ENCODE data around the gene ZFHX2. TPM values are rescaled to one million over a fixed set of nuclear protein-coding genes. Genes with fewer than 3 reads are reported as not detected.

The ZFHX2 gene
- total RNA-seq, 1 experiment from 2014 or later, result 3.7 TPM

GRCh38 chr14:23555882-23556699 is 4.5 kb upstream of the ZFHX2 start, which contains the start of gene THTPA:
TSS of gene THTPA (plus strand) at chr14:23556271. CDS start at chr14:23556758, 487 bp downstream.
- TF ChIP-seq CTCF (IDR thresholded peaks at IDR 0.05; ENCODE audit: unreplicated experiment), result no peak
- H3K4me3 Mint-ChIP-seq (ENCODE audit: low read depth, unreplicated experiment), result peak within 1 kb of the TSS; percentile 89
- no peaks in the 10 kb centered on the region for H3K9me3 Mint-ChIP-seq (ENCODE audit: low read depth, unreplicated experiment)
- H3K4me1 Mint-ChIP-seq (ENCODE audit: low read depth, unreplicated experiment), result peaks cover 30% of the 10 kb centered on the region
- peaks cover 39% of the 10 kb centered on the region for H3K36me3 Mint-ChIP-seq (ENCODE audit: insufficient read depth, unreplicated experiment)
- CTCF ChIA-PET, result interaction anchor here (0.6 to 0.8 kb wide), 2 partner anchors 9 to 78 kb away, joined by 3 to 4 read pairs; no protein-coding TSS in a partner anchor
- BruUV-seq (replicated peaks), result TSS peak; percentile 64
- no peaks in the 10 kb centered on the region for H3K27me3 Mint-ChIP-seq (ENCODE audit: unreplicated experiment)
- intact Hi-C loops (cut with micrococcal nuclease; ENCODE audit: unreplicated experiment), result loop anchor here (10.0 kb wide), 1 partner anchor 231 kb away; the partner anchor contains the start of gene PABPN1
- peak; percentile 89 for DNase-seq
- peak within 1 kb of the TSS; percentile 92 for H3K27ac Mint-ChIP-seq (ENCODE audit: unreplicated experiment)

- peaks cover 33% of the 10 kb centered on the region for H3K36me3 Mint-ChIP-seq (ENCODE audit: insufficient read depth, unreplicated experiment)
- H3K4me1 Mint-ChIP-seq (ENCODE audit: low read depth, unreplicated experiment), result peaks cover 30% of the 10 kb centered on the region
- no peaks in the 10 kb centered on the region for H3K9me3 Mint-ChIP-seq (ENCODE audit: low read depth, unreplicated experiment)
- no peak for TF ChIP-seq CTCF (IDR thresholded peaks at IDR 0.05; ENCODE audit: unreplicated experiment)
- peak overlapping the region; percentile 89 for H3K4me3 Mint-ChIP-seq (ENCODE audit: low read depth, unreplicated experiment)
- CTCF ChIA-PET, result interaction anchor here (0.6 kb wide), 1 partner anchor 9 kb away, joined by 3 read pairs; no protein-coding TSS in a partner anchor
- peak overlapping the region; percentile 92 for H3K27ac Mint-ChIP-seq (ENCODE audit: unreplicated experiment)
- DNase-seq, result no peak
- no TSS peak for BruUV-seq (replicated peaks)
- no peaks in the 10 kb centered on the region for H3K27me3 Mint-ChIP-seq (ENCODE audit: unreplicated experiment)
- intact Hi-C loops (cut with micrococcal nuclease; ENCODE audit: unreplicated experiment), result loop anchor here (10.0 kb wide), 1 partner anchor 231 kb away; the partner anchor contains the start of gene PABPN1
Observed at GRCh38 chr14:23555533-23555881, 3.9 kb upstream of the ZFHX2 start.

GRCh38 chr14:23550812-23551265 is 726 bp downstream of the ZFHX2 start:
- no peaks in the 10 kb centered on the region for H3K9me3 Mint-ChIP-seq (ENCODE audit: low read depth, unreplicated experiment)
- peaks cover 2% of the 10 kb centered on the region for H3K27me3 Mint-ChIP-seq (ENCODE audit: unreplicated experiment)
- CTCF ChIA-PET, result interaction anchor here (0.6 kb wide), 1 partner anchor 363 kb away, joined by 3 read pairs; no protein-coding TSS in a partner anchor
- H3K36me3 Mint-ChIP-seq (ENCODE audit: insufficient read depth, unreplicated experiment), result peaks cover 4% of the 10 kb centered on the region
- peaks cover 16% of the 10 kb centered on the region for H3K4me1 Mint-ChIP-seq (ENCODE audit: low read depth, unreplicated experiment)
- BruUV-seq (replicated peaks), result no TSS peak
- no peak overlapping the region for H3K27ac Mint-ChIP-seq (ENCODE audit: unreplicated experiment)
- DNase-seq, result no peak
- no peak for TF ChIP-seq CTCF (IDR thresholded peaks at IDR 0.05; ENCODE audit: unreplicated experiment)
- intact Hi-C loops (cut with micrococcal nuclease; ENCODE audit: unreplicated experiment), result loop anchor here (10.0 kb wide), 1 partner anchor 226 kb away; the partner anchor contains the start of gene PABPN1
- no peak overlapping the region for H3K4me3 Mint-ChIP-seq (ENCODE audit: low read depth, unreplicated experiment)

- Mint-ChIP-seq H3K27ac (ENCODE audit: unreplicated experiment) (no peak overlapping the region), H3K36me3 (ENCODE audit: insufficient read depth, unreplicated experiment) (no peaks in the 10 kb centered on the region), H3K4me3 (ENCODE audit: low read depth, unreplicated experiment) (no peak overlapping the region), H3K27me3 (ENCODE audit: unreplicated experiment) (peaks cover 7% of the 10 kb centered on the region), H3K9me3 (ENCODE audit: low read depth, unreplicated experiment) (no peaks in the 10 kb centered on the region), H3K4me1 (ENCODE audit: low read depth, unreplicated experiment) (peaks cover 11% of the 10 kb centered on the region)
- no peak for DNase-seq
- BruUV-seq (replicated peaks), result no TSS peak
- no peak for TF ChIP-seq CTCF (IDR thresholded peaks at IDR 0.05; ENCODE audit: unreplicated experiment)
- CTCF ChIA-PET, result no interaction called here
- intact Hi-C loops (cut with micrococcal nuclease; ENCODE audit: unreplicated experiment), result loop anchor here (10.0 kb wide), 1 partner anchor 225 kb away; the partner anchor contains the start of gene PABPN1
Observed at GRCh38 chr14:23550131-23550811, 1.3 kb downstream of the ZFHX2 start.
